Pancreas (tissue), 10 donors: ENCODE data around the gene PTPRR. TPM values are rescaled to one million over a fixed set of nuclear protein-coding genes. Genes with fewer than 3 reads are reported as not detected.

ENCODE experiments used
- ATAC-seq, 4 donors: fragments of 200-7000 bp; cut with Tn5 transposase; one replicate each; pipeline versions ENCODE4 v1.8.0 to v1.9.1; 2020; ENCODE audit warnings: mild to moderate bottlenecking in 4 of 4, moderate library complexity in 4 of 4
- DNase-seq, 6 donors: peaks; one replicate each; pipeline ENCODE4 v3.0.0-alpha.2; 2020
- FAIRE-seq: peaks from 2 replicates; lab custom pipeline; 2012; peaks lifted over from hg19 to GRCh38; lab: Jason Lieb, UNC
- H3K27ac ChIP-seq, 4 donors: fragments of 200-600 bp; sonication (generic); 1 replicate in 3 of 4; 2 replicates in 1 of 4; pipeline versions ENCODE4 v1.5.0 to v1.8.0; 2020
- H3K27me3 ChIP-seq, 4 donors: fragments of 200-600 bp; one replicate each; pipeline ENCODE4 v1.8.0; 2021
- H3K36me3 ChIP-seq, 3 donors: fragments of 200-600 bp; sonication (generic) in 1 of 3; one replicate each; pipeline versions ENCODE4 v1.5.0 to v1.8.0; 2020 to 2021
- H3K4me1 ChIP-seq, 3 donors: fragments of 200-600 bp; one replicate each; pipeline ENCODE4 v1.8.0; 2021
- H3K4me3 ChIP-seq, 4 donors: fragments of 200-600 bp; sonication (generic) in 2 of 4; one replicate each; pipeline versions ENCODE4 v1.5.0 to v1.8.0; 2020 to 2021
- H3K9me3 ChIP-seq, 4 donors: fragments of 200-600 bp; one replicate each; pipeline ENCODE4 v1.8.0; 2021
- WGBS, 2 donors: extraction: QIAGEN DNeasy Blood & Tissue Kit; methylation state at CpG; one replicate each; pipeline ENCODE4 v1.1.7; 2013; 5-methylcytosine and 5-hydroxymethylcytosine counted together
- intact Hi-C, 3 donors: fragments of 100-400 bp; cut with DNase I; formaldehyde crosslinking; loops; one replicate each; pipeline versions ENCODE4 v1.11.1 to v1.14.2; 2022
- polyA plus RNA-seq, 2 donors: library from polyadenylated mRNA; stranded (reverse); fragments of 200-250 nt; gene quantifications; one replicate each; pipeline ENCODE4 v1.2.3, GENCODE V29; 2013
- total RNA-seq, 6 donors: library from RNA; stranded (reverse); fragmentation: NEBNext Ultra II Directional in 4 of 6; extraction: Animal tissue kit (Norgen Biotek cat#: 25700) in 4 of 6; gene quantifications; one replicate each; pipeline versions ENCODE4 v1.2.1 to v1.2.4, GENCODE V29; 2021 to 2023
- TF ChIP-seq, protein P1 (sequence below), 4 donors: fragments of 200-600 bp; sonication (generic) in 3 of 4; IDR thresholded peaks; one replicate each; pipeline versions ENCODE4 v1.5.0 to v1.8.0; 2021; ENCODE audit warnings: antibody characterized with exemption in 4 of 4
- donor health status: healthy with polysubstance abuse.
- donor health status: DM: no; HTN: no; CAD: no; lungs with moderate emphysema.
- donor health status: DM: no; HTN: no; CAD: no.
- donor health status: control.
- donor health status: control.
- donor health status: Bipolar disorder and iron deficiency.
- donor health status: DM: yes; HTN: yes; CAD: no.
- donor health status: DM: no; HTN: no; CAD: no.
- donor health status: DM: no; HTN: no; CAD: no.
- donor health status: DM: yes; HTN: yes; CAD: no.

Gene PTPRR
- total and polyA plus RNA-seq, 8 donors, result 0.14 to 0.72 (median 0.23) TPM; not detected in 3

DNA sequence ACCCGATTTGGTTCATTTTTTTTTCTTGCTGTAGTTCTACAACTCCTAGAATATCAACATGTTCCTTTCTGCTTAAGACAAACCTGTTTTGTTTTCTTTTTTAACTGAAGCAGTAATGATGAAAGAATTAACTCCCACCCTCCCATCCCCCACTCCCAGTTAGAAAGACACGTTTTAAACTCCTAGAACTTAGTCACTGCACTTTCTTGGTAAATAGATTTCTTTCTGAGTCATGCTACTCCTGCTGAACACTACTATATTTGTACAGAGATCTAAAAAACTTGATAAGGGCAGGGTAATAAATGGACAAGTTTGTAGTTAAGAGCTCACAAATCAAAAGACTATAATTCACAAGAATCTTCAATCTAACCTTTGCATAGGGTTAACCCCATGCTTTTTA, 164.4 kb downstream of the PTPRR start:
- peak; percentile 79 to 87 (median 86) for ATAC-seq
- no peak for DNase-seq
- Histone ChIP-seq H3K36me3 (no peaks in the 10 kb centered on the region), H3K27ac (no peak overlapping the region), H3K4me1 (peaks cover 0 to 20% (median 8%) of the 10 kb centered on the region in 3 donors), H3K4me3 (no peak overlapping the region), H3K9me3 (no peaks in the 10 kb centered on the region), H3K27me3 (no peaks in the 10 kb centered on the region)
- intact Hi-C loops, result no loop called here
- TF ChIP-seq, protein P1, sequence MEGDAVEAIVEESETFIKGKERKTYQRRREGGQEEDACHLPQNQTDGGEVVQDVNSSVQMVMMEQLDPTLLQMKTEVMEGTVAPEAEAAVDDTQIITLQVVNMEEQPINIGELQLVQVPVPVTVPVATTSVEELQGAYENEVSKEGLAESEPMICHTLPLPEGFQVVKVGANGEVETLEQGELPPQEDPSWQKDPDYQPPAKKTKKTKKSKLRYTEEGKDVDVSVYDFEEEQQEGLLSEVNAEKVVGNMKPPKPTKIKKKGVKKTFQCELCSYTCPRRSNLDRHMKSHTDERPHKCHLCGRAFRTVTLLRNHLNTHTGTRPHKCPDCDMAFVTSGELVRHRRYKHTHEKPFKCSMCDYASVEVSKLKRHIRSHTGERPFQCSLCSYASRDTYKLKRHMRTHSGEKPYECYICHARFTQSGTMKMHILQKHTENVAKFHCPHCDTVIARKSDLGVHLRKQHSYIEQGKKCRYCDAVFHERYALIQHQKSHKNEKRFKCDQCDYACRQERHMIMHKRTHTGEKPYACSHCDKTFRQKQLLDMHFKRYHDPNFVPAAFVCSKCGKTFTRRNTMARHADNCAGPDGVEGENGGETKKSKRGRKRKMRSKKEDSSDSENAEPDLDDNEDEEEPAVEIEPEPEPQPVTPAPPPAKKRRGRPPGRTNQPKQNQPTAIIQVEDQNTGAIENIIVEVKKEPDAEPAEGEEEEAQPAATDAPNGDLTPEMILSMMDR (IDR thresholded peaks at IDR 0.05), result no peak
- FAIRE-seq, result no peak
- WGBS, 2 donors, result 19 to 23% methylated on average over 2 of the region's 2 CpGs

DNA sequence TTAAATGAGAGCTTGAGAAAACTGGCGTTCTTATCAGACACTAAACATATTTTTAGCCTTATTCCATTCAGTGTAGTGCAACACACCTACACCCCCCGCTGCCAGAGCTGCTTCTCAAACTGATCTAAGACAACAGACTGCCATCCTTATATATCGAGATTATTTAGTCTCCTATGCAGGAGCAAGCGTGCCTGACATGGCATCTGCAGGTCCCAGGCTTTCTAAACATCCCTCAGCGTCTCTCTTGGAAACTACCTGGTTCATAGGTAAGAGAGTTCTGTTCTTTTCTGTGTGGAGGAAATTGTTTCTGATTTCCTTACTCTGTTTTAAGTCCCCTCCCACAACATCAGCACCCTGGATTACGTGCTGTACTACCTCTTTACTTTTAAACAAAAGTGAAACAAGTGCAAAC, 166.2 kb downstream of the PTPRR start:
- no peak for DNase-seq
- ATAC-seq, result peak in 3 of 4 donors; percentile 38 to 57 (median 56)
- no peaks in the 10 kb centered on the region for H3K9me3 ChIP-seq
- no peak for FAIRE-seq
- intact Hi-C loops, result no loop called here
- H3K4me1 ChIP-seq, result peaks cover 0 to 20% (median 8%) of the 10 kb centered on the region in 3 donors
- TF ChIP-seq, protein P1 (IDR thresholded peaks at IDR 0.05), result no peak
- H3K27ac ChIP-seq, result peak overlapping the region in 1 of 4 donors; percentile 31
- no peaks in the 10 kb centered on the region for H3K27me3 ChIP-seq
- H3K36me3 ChIP-seq, result no peaks in the 10 kb centered on the region
- WGBS, 2 donors, result 8 to 13% methylated on average over 6 of the region's 6 CpGs
- peak overlapping the region in 2 of 4 donors; percentile 16 to 24 for H3K4me3 ChIP-seq

DNA sequence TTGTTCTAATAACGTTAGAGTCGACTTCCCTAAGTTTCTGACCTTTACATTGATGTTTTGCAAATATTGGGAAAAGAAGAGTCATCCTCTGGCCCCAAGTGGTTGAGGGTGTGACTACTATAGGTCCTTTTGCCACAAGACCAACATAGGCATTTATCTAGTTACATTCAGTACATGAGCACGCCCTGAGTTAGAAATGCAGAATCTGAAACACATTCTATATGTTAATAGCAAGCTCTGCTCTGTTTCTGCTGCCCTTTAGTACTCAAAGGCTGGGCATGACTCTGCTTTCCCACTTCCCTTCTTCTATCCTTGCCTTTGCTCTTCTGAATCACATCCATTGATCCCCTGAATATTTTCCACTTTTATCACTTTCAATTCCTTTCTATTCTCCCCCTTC, 168.2 kb downstream of the PTPRR start:
- intact Hi-C loops, result no loop called here
- no peak for FAIRE-seq
- Histone ChIP-seq H3K27ac (no peak overlapping the region), H3K4me1 (peaks cover 0 to 16% (median 8%) of the 10 kb centered on the region in 3 donors), H3K27me3 (no peaks in the 10 kb centered on the region), H3K9me3 (no peaks in the 10 kb centered on the region), H3K4me3 (no peak overlapping the region), H3K36me3 (no peaks in the 10 kb centered on the region)
- 63 to 84% methylated on average over 3 of the region's 3 CpGs for WGBS, 2 donors
- TF ChIP-seq, protein P1 (IDR thresholded peaks at IDR 0.05), result no peak
- no peak for ATAC-seq
- no peak for DNase-seq

GRCh38 chr12:70749931-70750330, 170.6 kb downstream of the PTPRR start:
- Histone ChIP-seq H3K27me3 (no peaks in the 10 kb centered on the region), H3K4me1 (peaks cover 0 to 5% (median 3%) of the 10 kb centered on the region in 3 donors), H3K27ac (no peak overlapping the region), H3K4me3 (no peak overlapping the region), H3K36me3 (no peaks in the 10 kb centered on the region), H3K9me3 (no peaks in the 10 kb centered on the region)
- DNase-seq (no peak), FAIRE-seq (no peak), ATAC-seq (no peak)
- 91 to 93% methylated on average over 2 of the region's 2 CpGs for WGBS, 2 donors
- intact Hi-C loops, result no loop called here
- TF ChIP-seq, protein P1 (IDR thresholded peaks at IDR 0.05), result no peak

GRCh38 chr12:70748809-70749208, 171.7 kb downstream of the PTPRR start:
- Histone ChIP-seq H3K27me3 (no peaks in the 10 kb centered on the region), H3K27ac (no peak overlapping the region), H3K9me3 (no peaks in the 10 kb centered on the region), H3K4me3 (no peak overlapping the region), H3K36me3 (no peaks in the 10 kb centered on the region), H3K4me1 (no peaks in the 10 kb centered on the region)
- FAIRE-seq (no peak), DNase-seq (no peak), ATAC-seq (no peak)
- WGBS, 2 donors, result 82 to 90% methylated on average over 1 of the region's 1 CpG
- TF ChIP-seq, protein P1 (IDR thresholded peaks at IDR 0.05), result no peak
- intact Hi-C loops, result no loop called here
